HepG2 (cell line): ENCODE results near the gene TAF11. TPM values are rescaled to one million over a fixed set of nuclear protein-coding genes. Genes with fewer than 3 reads are reported as not detected.
A peak's percentile ranks its signal among the peaks of the same experiment; 100 is the strongest.
"Not testable (repeated sequence)": the region's sequence is repeated elsewhere in the genome, so short reads cannot be mapped to it uniquely, and the experiment has no call there.

Source experiments
- ATAC-seq: fragments of 200-7000 bp; cut with Tn5 transposase; 3 replicates; pipeline ENCODE4 v1.9.1; 2020; ENCODE audit warnings: mild to moderate bottlenecking, moderate library complexity
- BruUV-seq: library from RNA; stranded (reverse); fragments of 400-500 nt; replicated peaks from 2 replicates; lab custom pipeline; 2021; lab: Mats Ljungman, UMichigan
- CTCF ChIA-PET: fragments of 300-600 bp; formaldehyde crosslinking; extraction: SDS; loops from one replicate; lab custom pipeline; 2021; ENCODE audit warnings: low total read pairs, inconsistent platforms, low intra/inter-chr PET ratio; lab: Yijun Ruan, JAX
- POLR2A ChIA-PET: fragments of 350-600 bp; sonication (Branson Sonifier 250); formaldehyde crosslinking; loops from one replicate; lab custom pipeline; 2020; ENCODE audit warnings: antibody characterized with exemption, inconsistent platforms; lab: Yijun Ruan, JAX
- DNase-seq: peaks from one replicate; pipeline ENCODE4 v3.0.0-alpha.2; 2015; ENCODE audit warnings: low spot score
- FAIRE-seq: peaks from 3 replicates; lab custom pipeline; 2011; peaks lifted over from hg19 to GRCh38; lab: Jason Lieb, UNC
- H2AFZ ChIP-seq: one replicate; pipeline ENCODE4 v1.6.1; 2011; ENCODE audit warnings: low read length, inconsistent platforms
- H3K27ac ChIP-seq: fragments of 300-600 bp; 3 replicates; pipeline ENCODE4 v1.8.0; 2011; ENCODE audit warnings: mixed run types, mild to moderate bottlenecking, mixed read lengths, low read length, inconsistent platforms; ENCODE audit not compliant: insufficient read depth; ENCODE audit errors: extremely low read length
- H3K27me3 ChIP-seq, 2 experiments: fragments of 200-600 bp in 1 of 2; 2 replicates in 1 of 2; 3 replicates in 1 of 2; pipeline versions ENCODE4 v1.6.0 to v1.8.0; 2011; ENCODE audit warnings: low read length in 2 of 2, mild to moderate bottlenecking in 2 of 2, moderate library complexity in 2 of 2, inconsistent platforms in 1 of 2; ENCODE audit not compliant: insufficient read depth in 2 of 2, control insufficient read depth in 1 of 2
- H3K36me3 ChIP-seq, 2 experiments: fragments of 200-600 bp in 1 of 2; replicated peaks in 1 of 2; 2 replicates in 1 of 2; 3 replicates in 1 of 2; pipeline versions ENCODE4 v1.5.1 to v1.8.0; 2011; ENCODE audit warnings: low read length in 2 of 2, inconsistent platforms in 1 of 2; ENCODE audit not compliant: insufficient read depth in 2 of 2, control insufficient read depth in 1 of 2
- H3K4me1 ChIP-seq: 2 replicates; pipeline ENCODE4 v1.5.1; 2012; ENCODE audit warnings: low read length, inconsistent platforms; ENCODE audit not compliant: insufficient read depth
- H3K4me2 ChIP-seq: 2 replicates; pipeline ENCODE4 v1.6.0; 2011; ENCODE audit warnings: low read depth, low read length, inconsistent platforms
- H3K4me3 ChIP-seq, 3 experiments: fragments of 200-600 bp in 1 of 3; sonication (generic), shearing (Covaris generic) in 1 of 3; replicated peaks in 1 of 3; 2 replicates each; pipeline ENCODE4 v1.5.1; 2011 to 2016; ENCODE audit warnings: low read length in 3 of 3, inconsistent platforms in 2 of 3, low read depth in 2 of 3, mild to moderate bottlenecking in 2 of 3, control low read depth in 1 of 3, mixed read lengths in 1 of 3; ENCODE audit not compliant: insufficient read depth in 1 of 3
- H3K79me2 ChIP-seq: one replicate; pipeline ENCODE4 v1.6.1; 2011; ENCODE audit warnings: low read length, inconsistent platforms; ENCODE audit not compliant: insufficient read depth
- H3K9ac ChIP-seq: 2 replicates; pipeline ENCODE4 v1.6.0; 2011; ENCODE audit warnings: mild to moderate bottlenecking, low read depth, low read length, inconsistent platforms; ENCODE audit not compliant: insufficient read depth
- H3K9me3 ChIP-seq: 2 replicates; pipeline ENCODE4 v1.5.1; 2012; ENCODE audit warnings: mild to moderate bottlenecking, low read length
- H4K20me1 ChIP-seq: 2 replicates; pipeline ENCODE4 v1.6.0; 2011; ENCODE audit warnings: inconsistent platforms, mild to moderate bottlenecking, low read length, moderate library complexity; ENCODE audit not compliant: insufficient read depth
- CCAR2 ChIP-seq: fragments of 200-400 bp; formaldehyde crosslinking; optimal IDR thresholded peaks from 2 replicates; pipeline ENCODE3; 2018; ENCODE audit warnings: low read depth, mild to moderate bottlenecking, low read length, moderate library complexity
- ERF ChIP-seq: IDR thresholded peaks from 2 replicates; pipeline ENCODE4 v1.6.1; 2018; ENCODE audit warnings: missing biosample characterization, missing genetic modification reagents
- ETV5 ChIP-seq: IDR thresholded peaks from 2 replicates; pipeline ENCODE4 v1.6.1; 2018; ENCODE audit warnings: missing biosample characterization, missing genetic modification reagents, inconsistent platforms, borderline replicate concordance
- GTF3A ChIP-seq: sonication (generic); formaldehyde crosslinking; conservative IDR thresholded peaks from 2 replicates; pipeline ENCODE4 v1.4.0; 2020; ENCODE audit warnings: mild to moderate bottlenecking, missing genetic modification reagents
- SETDB1 ChIP-seq: sonication (generic); formaldehyde crosslinking; IDR thresholded peaks from 2 replicates; pipeline ENCODE4 v1.5.1; 2020; ENCODE audit warnings: missing genetic modification reagents, mild to moderate bottlenecking, borderline replicate concordance
- ZIK1 ChIP-seq: sonication (generic); formaldehyde crosslinking; IDR thresholded peaks from 2 replicates; pipeline ENCODE4 v1.5.0; 2020; ENCODE audit warnings: mild to moderate bottlenecking, low read depth, missing genetic modification reagents, borderline replicate concordance
- ZNF614 ChIP-seq: IDR thresholded peaks from 2 replicates; pipeline ENCODE4 v1.6.1; 2018; ENCODE audit warnings: missing biosample characterization, missing genetic modification reagents, inconsistent platforms, borderline replicate concordance
- ZNF652 ChIP-seq: IDR thresholded peaks from 2 replicates; pipeline ENCODE4 v1.6.1; 2016; ENCODE audit warnings: low read depth, borderline replicate concordance
- WGBS: methylation state at CpG from one replicate; pipeline ENCODE4 v1.1.6; 2017; ENCODE audit warnings: low lambda C conversion rate; 5-methylcytosine and 5-hydroxymethylcytosine counted together
- in situ Hi-C: cut with HindIII; loops from 2 replicates; pipeline ENCODE4 v1.10.0; 2017; ENCODE audit warnings: low pct_unique_long_range_greater_than_20kb; ENCODE audit not compliant: extremely low pct_ligation_motif_present
- intact Hi-C: fragments of 100-400 bp; cut with micrococcal nuclease; formaldehyde crosslinking; loops from one replicate; pipeline ENCODE4 v1.10.0; 2022; ENCODE audit not compliant: unreplicated experiment
- polyA plus RNA-seq, 8 experiments: library from polyadenylated mRNA; depleted of rRNA in 3 of 8; stranded (reverse) in 7 of 8; unstranded in 1 of 8; fragments of >200 nt; fragmentation: Illumina TruSeq in 4 of 8; extraction: Trizol in 4 of 8; gene quantifications; 2 replicates each; pipeline versions ENCODE4 v1.2.1 to v1.2.3, GENCODE V29; 2011 to 2016; ENCODE audit warnings: low read depth in 4 of 8, missing spikeins in 1 of 8, mixed read lengths in 1 of 8; ENCODE audit not compliant: insufficient read depth in 1 of 8
- total RNA-seq, 5 experiments: library from RNA; depleted of rRNA; stranded (reverse); fragments of >200 nt; fragmentation: Illumina TruSeq; extraction: Trizol; gene quantifications; 2 replicates each; pipeline ENCODE4 v1.2.3, GENCODE V29; 2016; ENCODE audit warnings: low read depth in 1 of 5
- TF ChIP-seq, protein P1 (sequence below): sonication (generic); formaldehyde crosslinking; IDR thresholded peaks from 2 replicates; pipeline ENCODE4 v1.5.0; 2020; ENCODE audit warnings: missing genetic modification reagents
- TF ChIP-seq, protein P2 (sequence below), 2 experiments: IDR thresholded peaks; 2 replicates each; pipeline ENCODE4 v1.6.1; 2011 to 2012; ENCODE audit warnings: low read length in 2 of 2, borderline replicate concordance in 1 of 2, low read depth in 1 of 2, mild to moderate bottlenecking in 1 of 2, moderate library complexity in 1 of 2
- TF ChIP-seq, protein P3 (sequence below): IDR thresholded peaks from 2 replicates; pipeline ENCODE4 v1.6.1; 2016; ENCODE audit warnings: missing biosample characterization, missing genetic modification reagents, low read depth

Gene TAF11
- total and polyA plus RNA-seq, 2 of the 13 experiments (the other 11 are each of a cell fraction or from before 2014, with no cell fraction given), result 35.4 to 73.6 TPM

DNA sequence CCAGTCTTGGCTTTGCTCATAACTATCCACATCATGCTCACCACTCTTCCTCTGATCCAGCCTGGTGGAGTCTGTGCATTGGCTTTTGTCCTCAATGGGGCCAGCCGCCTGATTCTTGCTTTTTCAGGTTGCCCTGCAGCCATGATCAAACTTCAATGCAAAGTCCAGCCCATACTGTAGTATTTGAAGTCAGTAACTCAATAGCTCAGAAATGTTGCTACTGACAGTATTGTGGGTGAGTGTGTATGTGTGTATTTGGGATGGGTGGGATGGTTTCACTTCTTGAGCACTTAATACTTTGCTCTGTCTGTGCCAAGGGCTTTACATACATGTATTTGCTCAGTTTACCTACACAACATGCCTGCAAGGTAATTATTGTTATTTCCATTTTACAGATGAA lies 11.9 kb upstream of the TAF11 start:
- intact Hi-C loops, H3K9ac ChIP-seq, CTCF ChIA-PET, H4K20me1 ChIP-seq, H3K9me3 ChIP-seq, H3K4me3 ChIP-seq, H3K36me3 ChIP-seq, H3K27me3 ChIP-seq, H3K4me2 ChIP-seq, H2AFZ ChIP-seq, DNase-seq, in situ Hi-C loops, BruUV-seq: not testable (repeated sequence)
- peaks cover 35% of the 10 kb centered on the region for H3K4me1 ChIP-seq
- H3K79me2 ChIP-seq, result peaks cover 25% of the 10 kb centered on the region
- TF ChIP-seq, protein P1, sequence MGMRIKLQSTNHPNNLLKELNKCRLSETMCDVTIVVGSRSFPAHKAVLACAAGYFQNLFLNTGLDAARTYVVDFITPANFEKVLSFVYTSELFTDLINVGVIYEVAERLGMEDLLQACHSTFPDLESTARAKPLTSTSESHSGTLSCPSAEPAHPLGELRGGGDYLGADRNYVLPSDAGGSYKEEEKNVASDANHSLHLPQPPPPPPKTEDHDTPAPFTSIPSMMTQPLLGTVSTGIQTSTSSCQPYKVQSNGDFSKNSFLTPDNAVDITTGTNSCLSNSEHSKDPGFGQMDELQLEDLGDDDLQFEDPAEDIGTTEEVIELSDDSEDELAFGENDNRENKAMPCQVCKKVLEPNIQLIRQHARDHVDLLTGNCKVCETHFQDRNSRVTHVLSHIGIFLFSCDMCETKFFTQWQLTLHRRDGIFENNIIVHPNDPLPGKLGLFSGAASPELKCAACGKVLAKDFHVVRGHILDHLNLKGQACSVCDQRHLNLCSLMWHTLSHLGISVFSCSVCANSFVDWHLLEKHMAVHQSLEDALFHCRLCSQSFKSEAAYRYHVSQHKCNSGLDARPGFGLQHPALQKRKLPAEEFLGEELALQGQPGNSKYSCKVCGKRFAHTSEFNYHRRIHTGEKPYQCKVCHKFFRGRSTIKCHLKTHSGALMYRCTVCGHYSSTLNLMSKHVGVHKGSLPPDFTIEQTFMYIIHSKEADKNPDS, result peak; percentile 98
- TF ChIP-seq ZNF652 (CRISPR knock-in tag) (peak; percentile 73; the same call in 1 of the 2 replicates), ERF (CRISPR knock-in tag) (peak; percentile 58; the same call in 1 of the 2 replicates)
- peak; percentile 86 for ATAC-seq
- peak; percentile 71 for FAIRE-seq
- WGBS, result 83% methylated on average over 1 of the region's 1 CpG
- POLR2A ChIA-PET, result interaction anchor here (1.0 kb wide), 1 partner anchor 12 kb away, joined by 3 read pairs; the partner anchor contains the start of gene TAF11
- H3K27ac ChIP-seq, result peak overlapping the region; percentile 23

DNA sequence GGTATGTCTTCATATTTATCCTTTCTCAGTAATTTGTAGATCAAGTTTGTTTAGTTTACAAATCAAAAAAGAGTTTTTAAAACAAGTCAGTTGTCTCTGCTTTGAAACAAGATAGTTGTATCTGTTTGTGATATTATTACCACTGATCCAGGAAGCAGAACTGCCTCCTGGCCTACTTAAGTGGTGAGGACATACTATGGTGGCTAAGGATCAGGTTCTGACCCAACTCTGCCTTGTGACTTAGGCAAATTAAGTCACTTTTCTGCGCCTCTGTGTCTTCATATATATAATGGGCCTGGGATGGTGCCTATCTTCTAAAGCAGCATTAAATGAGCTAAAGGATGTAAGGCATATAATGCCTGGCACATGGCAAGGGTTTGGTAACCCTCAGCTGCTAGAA lies 9.9 kb upstream of the TAF11 start:
- intact Hi-C loops, result no loop called here
- Histone ChIP-seq H3K9me3 (no peaks in the 10 kb centered on the region), H3K27me3 (no peaks in the 10 kb centered on the region), H3K79me2 (peaks cover 41% of the 10 kb centered on the region), H3K4me3 (no peak overlapping the region), H3K4me1 (peaks cover 38% of the 10 kb centered on the region), H4K20me1 (0 out of 2 replicates have a peak, but pooled peaks cover 3% of the 10 kb centered on the region), H2AFZ (no peak overlapping the region), H3K9ac (no peak overlapping the region), H3K4me2 (no peak overlapping the region), H3K27ac (no peak overlapping the region), H3K36me3 (no peaks in the 10 kb centered on the region)
- ChIA-PET POLR2A (no interaction called here), CTCF (no interaction called here)
- WGBS, result 85% methylated on average over 1 of the region's 1 CpG
- ATAC-seq (no peak), FAIRE-seq (no peak), DNase-seq (no peak)
- in situ Hi-C loops, result no loop called here
- no TSS peak for BruUV-seq
- TF ChIP-seq, protein P2, sequence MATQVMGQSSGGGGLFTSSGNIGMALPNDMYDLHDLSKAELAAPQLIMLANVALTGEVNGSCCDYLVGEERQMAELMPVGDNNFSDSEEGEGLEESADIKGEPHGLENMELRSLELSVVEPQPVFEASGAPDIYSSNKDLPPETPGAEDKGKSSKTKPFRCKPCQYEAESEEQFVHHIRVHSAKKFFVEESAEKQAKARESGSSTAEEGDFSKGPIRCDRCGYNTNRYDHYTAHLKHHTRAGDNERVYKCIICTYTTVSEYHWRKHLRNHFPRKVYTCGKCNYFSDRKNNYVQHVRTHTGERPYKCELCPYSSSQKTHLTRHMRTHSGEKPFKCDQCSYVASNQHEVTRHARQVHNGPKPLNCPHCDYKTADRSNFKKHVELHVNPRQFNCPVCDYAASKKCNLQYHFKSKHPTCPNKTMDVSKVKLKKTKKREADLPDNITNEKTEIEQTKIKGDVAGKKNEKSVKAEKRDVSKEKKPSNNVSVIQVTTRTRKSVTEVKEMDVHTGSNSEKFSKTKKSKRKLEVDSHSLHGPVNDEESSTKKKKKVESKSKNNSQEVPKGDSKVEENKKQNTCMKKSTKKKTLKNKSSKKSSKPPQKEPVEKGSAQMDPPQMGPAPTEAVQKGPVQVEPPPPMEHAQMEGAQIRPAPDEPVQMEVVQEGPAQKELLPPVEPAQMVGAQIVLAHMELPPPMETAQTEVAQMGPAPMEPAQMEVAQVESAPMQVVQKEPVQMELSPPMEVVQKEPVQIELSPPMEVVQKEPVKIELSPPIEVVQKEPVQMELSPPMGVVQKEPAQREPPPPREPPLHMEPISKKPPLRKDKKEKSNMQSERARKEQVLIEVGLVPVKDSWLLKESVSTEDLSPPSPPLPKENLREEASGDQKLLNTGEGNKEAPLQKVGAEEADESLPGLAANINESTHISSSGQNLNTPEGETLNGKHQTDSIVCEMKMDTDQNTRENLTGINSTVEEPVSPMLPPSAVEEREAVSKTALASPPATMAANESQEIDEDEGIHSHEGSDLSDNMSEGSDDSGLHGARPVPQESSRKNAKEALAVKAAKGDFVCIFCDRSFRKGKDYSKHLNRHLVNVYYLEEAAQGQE (IDR thresholded peaks at IDR 0.05; ENCODE audit: borderline replicate concordance in 1 of 2, low read depth in 1 of 2, low read length in 2 of 2), result no peak
- TF ChIP-seq CCAR2 (no peak), GTF3A (CRISPR knock-in tag) (no peak), SETDB1 (CRISPR knock-in tag) (no peak), ZIK1 (CRISPR knock-in tag) (no peak), ZNF614 (CRISPR knock-in tag) (no peak), ETV5 (no peak)
- TF ChIP-seq, protein P3, sequence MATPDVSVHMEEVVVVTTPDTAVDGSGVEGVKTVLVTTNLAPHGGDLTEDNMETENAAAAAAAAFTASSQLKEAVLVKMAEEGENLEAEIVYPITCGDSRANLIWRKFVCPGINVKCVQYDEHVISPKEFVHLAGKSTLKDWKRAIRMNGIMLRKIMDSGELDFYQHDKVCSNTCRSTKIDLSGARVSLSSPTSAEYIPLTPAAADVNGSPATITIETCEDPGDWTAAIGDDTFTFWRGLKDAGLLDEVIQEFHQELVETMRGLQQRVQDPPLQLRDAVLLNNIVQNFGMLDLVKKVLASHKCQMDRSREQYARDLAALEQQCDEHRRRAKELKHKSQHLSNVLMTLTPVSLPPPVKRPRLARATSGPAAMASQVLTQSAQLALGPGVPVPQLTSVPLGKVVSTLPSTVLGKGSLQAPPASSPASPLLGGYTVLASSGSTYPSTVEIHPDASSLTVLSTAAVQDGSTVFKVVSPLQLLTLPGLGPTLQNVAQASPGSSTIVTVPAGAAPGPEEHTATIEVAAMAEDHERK, result no peak
